Activated CD4-positive, alpha-beta T cell treated with anti-CD3 and anti-CD28 coated beads, Interleukin-2, amount 50 U/mL, for 1 hour (primary cell): ENCODE data around the gene GFER.
"Not testable (repeated sequence)": the region's sequence is repeated elsewhere in the genome, so short reads cannot be mapped to it uniquely, and the experiment has no call there.

Experiments used
- DNase-seq: peaks from one replicate; pipeline ENCODE4 v3.0.0-alpha.2; 2020

Gene GFER

GRCh38 chr16:1958143-1958491 is 25.9 kb upstream of the GFER start:
- not testable (repeated sequence) for DNase-seq

- no peak for DNase-seq
These were observed 25.2 kb upstream of the GFER start for GRCh38 chr16:1958715-1959268.

GRCh38 chr16:1959269-1960039 is 24.5 kb upstream of the GFER start, which contains the start of gene NDUFB10:
Gene NDUFB10 (plus strand): TSS chr16:1959538. CDS start chr16:1959625, 87 bp downstream.
- peak; percentile 91 for DNase-seq

- DNase-seq: peak; percentile 37
These were observed 23.0 kb upstream of the GFER start for GRCh38 chr16:1960665-1961630.

- DNase-seq: no peak
These were observed 22.3 kb upstream of the GFER start for GRCh38 chr16:1961651-1962067.

- not testable (repeated sequence) for DNase-seq
These were observed 21.5 kb upstream of the GFER start for GRCh38 chr16:1962161-1963153.

GRCh38 chr16:1963806-1964505 is 20.0 kb upstream of the GFER start:
- DNase-seq: peak; percentile 38

- DNase-seq: peak; percentile 99
These were observed 19.2 kb upstream of the GFER start, which contains the start of gene RPS2 for GRCh38 chr16:1964506-1965395. Gene RPS2 (minus strand): TSS chr16:1964826. CDS start chr16:1964625, 201 bp downstream.

GRCh38 chr16:1965396-1966001 is 18.5 kb upstream of the GFER start:
- DNase-seq: no peak

- no peak for DNase-seq
These were observed 17.5 kb upstream of the GFER start, which contains the start of gene RNF151 for GRCh38 chr16:1966460-1966859. Gene RNF151 (plus strand): TSS chr16:1966856. CDS start chr16:1966882, 26 bp downstream.

- DNase-seq: no peak
These were observed 15.6 kb upstream of the GFER start for GRCh38 chr16:1968146-1968953.

- peak; percentile 94 for DNase-seq
These were observed 12.1 kb upstream of the GFER start, which contains the start of gene TBL3 for GRCh38 chr16:1971796-1972489. Gene TBL3 (plus strand): TSS chr16:1972053. CDS start chr16:1972165, 112 bp downstream.

GRCh38 chr16:1972490-1972877 is 11.5 kb upstream of the GFER start:
- DNase-seq: no peak

GRCh38 chr16:1973461-1974156 is 10.4 kb upstream of the GFER start:
- DNase-seq: no peak

- no peak for DNase-seq
These were observed 9.6 kb upstream of the GFER start for GRCh38 chr16:1974157-1975070.
